HG03159 (cell line): ENCODE results near the gene NBEAL1.
A peak's percentile ranks its signal among the peaks of the same experiment; 100 is the strongest.
"Not testable (repeated sequence)": the region's sequence is repeated elsewhere in the genome, so short reads cannot be mapped to it uniquely, and the experiment has no call there.

Experiments
- ATAC-seq: cut with Tn5 transposase; IDR thresholded peaks from one replicate; pipeline ENCODE4 v1.9.1; 2021; ENCODE audit warnings: mild to moderate bottlenecking, moderate library complexity; ENCODE audit not compliant: unreplicated experiment

The NBEAL1 gene

GRCh38 chr2:203014456-203015199, at the start of gene NBEAL1:
Gene NBEAL1 (plus strand): TSS chr2:203014875. CDS start chr2:203016385, 1,510 bp downstream.
- peak; percentile 95 for ATAC-seq

- ATAC-seq, result no peak
Measured at GRCh38 chr2:202965810-202966460, 48.7 kb upstream of the NBEAL1 start.

GRCh38 chr2:202969404-202969803, 45.3 kb upstream of the NBEAL1 start:
- ATAC-seq, result not testable (repeated sequence)

- no peak for ATAC-seq
Measured at GRCh38 chr2:202976809-202977208, 37.9 kb upstream of the NBEAL1 start.

GRCh38 chr2:202982779-202983491, 31.7 kb upstream of the NBEAL1 start:
- ATAC-seq, result no peak

GRCh38 chr2:202989749-202990148, 24.9 kb upstream of the NBEAL1 start:
- no peak for ATAC-seq

- ATAC-seq, result no peak
Measured at GRCh38 chr2:202990501-202990900, 24.2 kb upstream of the NBEAL1 start.

GRCh38 chr2:202997113-202997512, 17.6 kb upstream of the NBEAL1 start:
- not testable (repeated sequence) for ATAC-seq

- ATAC-seq, result no peak
Measured at GRCh38 chr2:203002054-203002821, 12.4 kb upstream of the NBEAL1 start.

- ATAC-seq, result no peak
Measured at GRCh38 chr2:203003716-203004115, 11.0 kb upstream of the NBEAL1 start.

GRCh38 chr2:203016716-203017115, 2.0 kb downstream of the NBEAL1 start:
- ATAC-seq, result no peak

GRCh38 chr2:203018181-203018580, 3.5 kb downstream of the NBEAL1 start:
- no peak for ATAC-seq

- ATAC-seq, result no peak
Measured at GRCh38 chr2:203019142-203019541, 4.5 kb downstream of the NBEAL1 start.

GRCh38 chr2:203021991-203022390, 7.3 kb downstream of the NBEAL1 start:
- ATAC-seq, result no peak

GRCh38 chr2:203022751-203023150, 8.1 kb downstream of the NBEAL1 start:
- no peak for ATAC-seq

GRCh38 chr2:203025592-203025991, 10.9 kb downstream of the NBEAL1 start:
- ATAC-seq, result no peak

- ATAC-seq, result no peak
Measured at GRCh38 chr2:203030545-203030944, 15.9 kb downstream of the NBEAL1 start.

- ATAC-seq, result no peak
Measured at GRCh38 chr2:203030991-203031390, 16.3 kb downstream of the NBEAL1 start.

GRCh38 chr2:203033395-203033794, 18.7 kb downstream of the NBEAL1 start:
- no peak for ATAC-seq

- ATAC-seq, result no peak
Measured at GRCh38 chr2:203035879-203036470, 21.3 kb downstream of the NBEAL1 start.

- ATAC-seq, result no peak
Measured at GRCh38 chr2:203037026-203037425, 22.4 kb downstream of the NBEAL1 start.
